K562 (cell line): ENCODE data around the gene UBE2J2. TPM values are rescaled to one million over a fixed set of nuclear protein-coding genes. Genes with fewer than 3 reads are reported as not detected.

ENCODE experiments used
- ATAC-seq: fragments of 200-7000 bp; cut with Tn5 transposase; 3 replicates; pipeline ENCODE4 v1.9.1; 2020; ENCODE audit warnings: moderate library complexity
- BruUV-seq: library from RNA; stranded (reverse); fragments of 400-500 nt; replicated peaks from 2 replicates; lab custom pipeline; 2021; lab: Mats Ljungman, UMichigan
- CTCF ChIA-PET: fragments of 300-600 bp; formaldehyde crosslinking; extraction: SDS; loops from one replicate; lab custom pipeline; 2021; ENCODE audit warnings: low intra/inter-chr PET ratio; lab: Yijun Ruan, JAX
- POLR2A ChIA-PET: fragments of 300-600, 350-650 bp; sonication (Branson Sonifier 250); formaldehyde crosslinking; extraction: SDS; loops from one replicate; lab custom pipeline; 2021; ENCODE audit warnings: antibody characterized with exemption, inconsistent platforms; lab: Yijun Ruan, JAX
- DNase-seq, 4 experiments: peaks; one replicate each; pipeline versions ENCODE4 v3.0.0 to v3.0.0-alpha.2; 2011 to 2018; ENCODE audit warnings: low spot score in 3 of 4, mixed read lengths in 3 of 4; ENCODE audit errors: extremely low read depth in 1 of 4
- FAIRE-seq: peaks from 2 replicates; lab custom pipeline; 2011; peaks lifted over from hg19 to GRCh38; lab: Jason Lieb, UNC
- H2AFZ ChIP-seq: 2 replicates; pipeline ENCODE4 v1.6.0; 2011; ENCODE audit warnings: low read depth, low read length, control low read depth, inconsistent platforms
- H3K27ac ChIP-seq: fragments of 200-600 bp; 3 replicates; pipeline ENCODE4 v1.8.0; 2011; ENCODE audit warnings: low read depth, mild to moderate bottlenecking, control low read depth, inconsistent platforms, low read length, moderate library complexity, mixed read lengths; ENCODE audit errors: extremely low read depth
- H3K27me3 ChIP-seq, 2 experiments: fragments of 300-600 bp in 1 of 2; 2 replicates in 1 of 2; 3 replicates in 1 of 2; pipeline versions ENCODE4 v1.6.0 to v1.8.0; 2011; ENCODE audit warnings: inconsistent platforms in 2 of 2, low read length in 2 of 2, mild to moderate bottlenecking in 1 of 2, mixed read lengths in 1 of 2, moderate library complexity in 1 of 2; ENCODE audit not compliant: control insufficient read depth in 2 of 2, insufficient read depth in 2 of 2
- H3K36me3 ChIP-seq: fragments of 300-600 bp; 3 replicates; pipeline ENCODE4 v1.8.0; 2011; ENCODE audit warnings: mild to moderate bottlenecking, low read length, inconsistent platforms; ENCODE audit not compliant: control insufficient read depth, insufficient read depth
- H3K4me1 ChIP-seq, 2 experiments: fragments of 200-600 bp in 1 of 2; replicated peaks in 1 of 2; 2 replicates in 1 of 2; 3 replicates in 1 of 2; pipeline versions ENCODE4 v1.5.1 to v1.8.0; 2011; ENCODE audit warnings: inconsistent platforms in 2 of 2, low read length in 2 of 2, mild to moderate bottlenecking in 1 of 2, mixed read lengths in 1 of 2, moderate library complexity in 1 of 2; ENCODE audit not compliant: control insufficient read depth in 2 of 2, insufficient read depth in 2 of 2
- H3K4me2 ChIP-seq: 2 replicates; pipeline ENCODE4 v1.6.1; 2011; ENCODE audit warnings: low read length, control low read depth, inconsistent platforms, mixed read lengths; ENCODE audit not compliant: insufficient read depth
- H3K4me3 ChIP-seq: fragments of 200-600 bp; sonication (generic), shearing (Covaris generic); 2 replicates; pipeline ENCODE4 v1.5.1; 2016; ENCODE audit warnings: control low read depth, inconsistent platforms
- H3K79me2 ChIP-seq: fragments of 200-600 bp; 3 replicates; pipeline ENCODE4 v1.8.0; 2011; ENCODE audit warnings: low read length, inconsistent platforms; ENCODE audit not compliant: control insufficient read depth, insufficient read depth
- H3K9ac ChIP-seq, 2 experiments: 2 replicates each; pipeline versions ENCODE4 v1.6.0 to v1.6.1; 2011; ENCODE audit warnings: low read depth in 2 of 2, low read length in 2 of 2, control low read depth in 1 of 2, inconsistent platforms in 1 of 2, mild to moderate bottlenecking in 1 of 2, mixed read lengths in 1 of 2; ENCODE audit not compliant: insufficient read depth in 1 of 2
- H3K9me1 ChIP-seq: one replicate; pipeline ENCODE4 v1.6.0; 2011; ENCODE audit warnings: inconsistent platforms, mild to moderate bottlenecking, low read length, moderate library complexity; ENCODE audit not compliant: control insufficient read depth, insufficient read depth
- H3K9me3 ChIP-seq: replicated peaks from 2 replicates; pipeline ENCODE4 v1.5.1; 2011; ENCODE audit warnings: low read depth, low read length, inconsistent platforms; ENCODE audit not compliant: control insufficient read depth, insufficient read depth
- H4K20me1 ChIP-seq: replicated peaks from 2 replicates; pipeline ENCODE4 v1.6.1; 2011; ENCODE audit warnings: low read length, inconsistent platforms, mixed read lengths; ENCODE audit not compliant: control insufficient read depth, insufficient read depth
- ARNT ChIP-seq, 2 experiments: fragments of 450-650 bp; IDR thresholded peaks; 2 replicates each; pipeline ENCODE4 v1.6.1; 2016; ENCODE audit warnings: mild to moderate bottlenecking in 1 of 2
- BRF2 ChIP-seq: IDR thresholded peaks from 3 replicates; pipeline ENCODE4 v1.6.1; 2011; ENCODE audit warnings: borderline replicate concordance, mild to moderate bottlenecking; ENCODE audit not compliant: insufficient read length, insufficient read depth
- CHD1 ChIP-seq: fragments of 200-600 bp; sonication (generic); IDR thresholded peaks from one replicate; pipeline ENCODE4 v1.6.1; 2012; ENCODE audit warnings: mild to moderate bottlenecking, moderate library complexity, low read length, inconsistent platforms
- CHD4 ChIP-seq: fragments of 200-600 bp; sonication (generic); IDR thresholded peaks from 3 replicates; pipeline ENCODE4 v1.6.1; 2012; ENCODE audit warnings: low read depth, mild to moderate bottlenecking, mixed read lengths, low read length, inconsistent platforms; ENCODE audit not compliant: insufficient read depth, insufficient replicate concordance, poor library complexity, severe bottlenecking
- CREBBP ChIP-seq: IDR thresholded peaks from one replicate; pipeline ENCODE4 v1.6.1; 2012; ENCODE audit warnings: low read depth, mild to moderate bottlenecking, control low read depth, inconsistent platforms, low read length
- EP400 ChIP-seq: fragments of 450-650 bp; IDR thresholded peaks from 2 replicates; pipeline ENCODE4 v1.6.1; 2017; ENCODE audit warnings: antibody characterized with exemption, mild to moderate bottlenecking, moderate library complexity
- HNRNPUL1 ChIP-seq: fragments of 200-400 bp; formaldehyde crosslinking; IDR thresholded peaks from 2 replicates; pipeline ENCODE4 v1.6.1; 2017; ENCODE audit warnings: low read length
- KHSRP ChIP-seq: fragments of 450-650 bp; IDR thresholded peaks from 2 replicates; pipeline ENCODE4 v1.6.1; 2017
- MCM3 ChIP-seq: fragments of 450-650 bp; IDR thresholded peaks from 2 replicates; pipeline ENCODE4 v1.6.1; 2016
- MCM7 ChIP-seq, 2 experiments: fragments of 450-650 bp; IDR thresholded peaks; 2 replicates each; pipeline ENCODE4 v1.6.1; 2016 to 2018
- MYNN ChIP-seq, 2 experiments: sonication (generic); formaldehyde crosslinking in 1 of 2; IDR thresholded peaks; 2 replicates each; pipeline versions ENCODE4 v1.5.0 to v1.6.1; 2016 to 2020; ENCODE audit warnings: antibody characterized with exemption in 1 of 2, missing genetic modification reagents in 1 of 2
- NCOA4 ChIP-seq: fragments of 450-650 bp; IDR thresholded peaks from 2 replicates; pipeline ENCODE4 v1.6.1; 2018; ENCODE audit warnings: mild to moderate bottlenecking; ENCODE audit not compliant: partially characterized antibody
- NFYB ChIP-seq: IDR thresholded peaks from 2 replicates; pipeline ENCODE4 v1.6.1; 2011; ENCODE audit warnings: mild to moderate bottlenecking, moderate library complexity; ENCODE audit not compliant: insufficient read length; ENCODE audit errors: extremely low read depth
- NUFIP1 ChIP-seq: fragments of 450-650 bp; IDR thresholded peaks from 2 replicates; pipeline ENCODE4 v1.6.1; 2018; ENCODE audit not compliant: partially characterized antibody
- POLR2G ChIP-seq: fragments of 200-400 bp; formaldehyde crosslinking; IDR thresholded peaks from 2 replicates; pipeline ENCODE4 v1.6.1; 2017; ENCODE audit warnings: low read depth, mild to moderate bottlenecking, antibody characterized with exemption, low read length, moderate library complexity
- POLR3A ChIP-seq: IDR thresholded peaks from 2 replicates; pipeline ENCODE4 v1.6.1; 2011; ENCODE audit warnings: borderline replicate concordance, mild to moderate bottlenecking, moderate library complexity; ENCODE audit not compliant: insufficient read length, insufficient read depth; ENCODE audit errors: extremely low read depth
- SAP30 ChIP-seq: fragments of 200-600 bp; sonication (generic); IDR thresholded peaks from 2 replicates; pipeline ENCODE4 v1.6.1; 2012; ENCODE audit warnings: borderline replicate concordance, low read depth, mild to moderate bottlenecking, moderate library complexity, low read length, control low read depth, inconsistent platforms; ENCODE audit not compliant: insufficient read depth, poor library complexity, severe bottlenecking
- SNIP1 ChIP-seq: fragments of 450-650 bp; IDR thresholded peaks from 2 replicates; pipeline ENCODE4 v1.7.1; 2017; ENCODE audit warnings: low read depth, mild to moderate bottlenecking
- TAF15 ChIP-seq: fragments of 200-400 bp; formaldehyde crosslinking; IDR thresholded peaks from 2 replicates; pipeline ENCODE4 v1.6.1; 2017; ENCODE audit warnings: mild to moderate bottlenecking, low read depth, low read length, moderate library complexity
- TCF7 ChIP-seq: sonication (generic); IDR thresholded peaks from 2 replicates; pipeline ENCODE4 v1.6.1; 2016; ENCODE audit warnings: antibody characterized with exemption, borderline replicate concordance
- XRCC5 ChIP-seq: fragments of 200-400 bp; formaldehyde crosslinking; IDR thresholded peaks from 2 replicates; pipeline ENCODE4 v1.6.1; 2017; ENCODE audit warnings: low read depth, mild to moderate bottlenecking, low read length
- ZNF274 ChIP-seq: IDR thresholded peaks from 2 replicates; pipeline ENCODE4 v1.6.1; 2011; ENCODE audit warnings: low read depth, mild to moderate bottlenecking, low read length, moderate library complexity, borderline replicate concordance
- ZNF696 ChIP-seq: fragments of 250-450 bp; sonication (Bioruptor Pico); conservative IDR thresholded peaks from 2 replicates; pipeline ENCODE4 v1.4.0; 2020; ENCODE audit warnings: mild to moderate bottlenecking, moderate library complexity
- ZZZ3 ChIP-seq: fragments of 450-650 bp; IDR thresholded peaks from 2 replicates; pipeline ENCODE4 v1.6.1; 2016; ENCODE audit warnings: antibody characterized with exemption, mild to moderate bottlenecking, moderate library complexity
- WGBS: fragments of 100-300 bp; shearing (Covaris generic); methylation state at CpG from one replicate; pipeline ENCODE4 v1.1.6; 2016; ENCODE audit warnings: low coverage, mixed read lengths; ENCODE audit not compliant: insufficient coverage; ENCODE audit errors: missing lambda C conversion rate; 5-methylcytosine and 5-hydroxymethylcytosine counted together
- in situ Hi-C: fragments of 300-500 bp; cut with MboI; formaldehyde crosslinking; loops from 4 replicates; pipeline ENCODE4 v1.15.0; 2018; ENCODE audit warnings: inconsistent platforms, mixed read lengths
- intact Hi-C: fragments of 100-400 bp; cut with micrococcal nuclease; formaldehyde crosslinking; loops from 2 replicates; pipeline ENCODE4 v1.14.2; 2022
- polyA plus RNA-seq, 8 experiments: library from polyadenylated mRNA; depleted of rRNA in 4 of 8; stranded (reverse) in 5 of 8; unstranded in 3 of 8; fragments of >200 nt; fragmentation: Nextera tagmentation in 2 of 8; fragmentation: Illumina TruSeq in 1 of 8; extraction: Ambion mirVana in 2 of 8; extraction: Trizol in 1 of 8; gene quantifications; 2 replicates each; pipeline versions ENCODE4 v1.2.1 to v1.2.3, GENCODE V29; 2011 to 2014; ENCODE audit warnings: inconsistent platforms in 1 of 8, missing spikeins in 1 of 8
- total RNA-seq, 7 experiments: library from RNA; depleted of rRNA in 6 of 7; stranded (reverse); fragments of >200 nt in 6 of 7; fragmentation: Illumina TruSeq in 2 of 7; extraction: Trizol in 2 of 7; gene quantifications; 2 replicates each; pipeline versions ENCODE4 v1.2.1 to v1.2.3, GENCODE V29; 2011 to 2021; ENCODE audit warnings: low replicate concordance in 1 of 7

UBE2J2 gene
- total and polyA plus RNA-seq, 9 of the 15 experiments (the other 6 are each of a cell fraction or from before 2014, with no cell fraction given): 0.93 to 112 (median 75.5) TPM

GRCh38 chr1:1215881-1216605 lies 57.6 kb downstream of the UBE2J2 start:
- H4K20me1 ChIP-seq: no peaks in the 10 kb centered on the region; the same call in 1 of the 2 replicates
- ChIA-PET CTCF (no interaction called here), POLR2A (interaction anchor here (0.6 to 2.0 kb wide), 4 partner anchors 10 to 42 kb away, joined by 3 to 7 read pairs (median 4); no protein-coding TSS in a partner anchor)
- peaks cover 0 to 79% of the 10 kb centered on the region in 2 experiments; a peak in 2 of 5 replicates for H3K4me1 ChIP-seq
- H2AFZ ChIP-seq: no peak overlapping the region
- no peaks in the 10 kb centered on the region for H3K27me3 ChIP-seq
- no peak overlapping the region for H3K27ac ChIP-seq
- H3K4me2 ChIP-seq: no peak overlapping the region
- H3K9ac ChIP-seq: no peak overlapping the region; a peak in 1 of 4 replicates
- no peak for DNase-seq
- H3K79me2 ChIP-seq: no peaks in the 10 kb centered on the region
- H3K9me3 ChIP-seq: no peaks in the 10 kb centered on the region
- peak; percentile 13 for ATAC-seq
- no peaks in the 10 kb centered on the region for H3K9me1 ChIP-seq
- no peak for FAIRE-seq
- WGBS: 89% methylated on average over 19 of the region's 21 CpGs
- in situ Hi-C loops: no loop called here
- peaks cover 54% of the 10 kb centered on the region; the same call in 2 of the 3 replicates for H3K36me3 ChIP-seq
- no peak overlapping the region for H3K4me3 ChIP-seq
- intact Hi-C loops: no loop called here
- BruUV-seq: no TSS peak
- TF ChIP-seq SNIP1 (no peak), NCOA4 (no peak), POLR3A (no peak), TAF15 (no peak), NUFIP1 (no peak), CHD1 (no peak), XRCC5 (no peak), CHD4 (no peak), ZZZ3 (no peak), MCM7 (IDR thresholded peaks at IDR 0.05) (no peak), MCM3 (no peak), ARNT (IDR thresholded peaks at IDR 0.05) (no peak), CREBBP (no peak), BRF2 (no peak), EP400 (no peak), ZNF696 (no peak), TCF7 (no peak), KHSRP (no peak), HNRNPUL1 (no peak), ZNF274 (no peak), MYNN (IDR thresholded peaks at IDR 0.05) (0 out of 2 replicates have a peak, but pooled peaks have one; percentile 10), MYNN (CRISPR knock-in tag; IDR thresholded peaks at IDR 0.05) (no peak), POLR2G (peak; percentile 74), SAP30 (no peak), NFYB (no peak)
